NCI-H2081 (cell line): Measurements from ENCODE around the gene OR11H6.
"Not testable (repeated sequence)": the region's sequence is repeated elsewhere in the genome, so short reads cannot be mapped to it uniquely, and the experiment has no call there.

Experiments
- DNase-seq, 2 experiments: peaks; one replicate each; lab custom pipeline; 2025; lab: John Stamatoyannopoulos, UW

OR11H6 gene

DNA sequence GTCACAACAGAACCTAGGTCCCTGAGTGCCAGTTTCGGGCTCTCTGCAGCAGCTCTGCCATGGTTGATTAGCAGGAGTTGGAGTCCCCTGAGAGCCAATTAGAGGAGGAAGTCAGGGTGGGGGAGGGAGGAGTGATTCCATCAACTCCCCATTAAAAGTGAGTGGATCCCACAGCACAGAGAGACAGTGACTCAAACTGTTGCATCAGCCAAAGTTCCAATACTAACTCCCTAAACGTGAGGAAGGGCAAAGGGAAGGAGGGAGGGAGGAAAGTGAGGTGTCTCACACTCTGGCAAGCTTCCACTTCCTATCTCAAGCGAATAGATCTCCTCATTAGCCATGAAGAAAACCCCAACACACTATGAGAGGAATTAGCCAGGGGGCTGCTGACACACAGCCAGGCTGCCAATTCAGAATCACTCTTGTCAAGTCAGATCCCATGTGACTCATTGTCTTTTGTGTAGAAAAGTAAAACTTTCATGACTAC is 39.2 kb downstream of the OR11H6 start:
- DNase-seq, result no peak

DNA sequence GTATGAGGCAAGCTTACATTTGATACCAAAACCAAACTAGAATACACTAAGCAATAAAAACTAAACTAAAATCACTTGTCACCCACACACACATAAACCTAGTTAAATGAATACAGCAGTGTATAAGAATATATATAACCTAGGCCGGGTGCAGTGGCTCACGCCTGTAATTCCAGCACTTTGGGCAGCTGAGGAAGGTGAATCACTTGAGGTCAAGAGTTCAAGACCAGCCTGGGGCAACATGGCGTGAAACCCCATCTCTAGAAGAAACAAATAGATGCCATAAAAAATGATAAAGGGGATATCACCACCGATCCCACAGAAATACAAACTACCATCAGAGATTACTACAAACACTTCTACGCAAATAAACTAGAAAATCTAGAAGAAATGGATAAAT is 40.9 kb downstream of the OR11H6 start:
- DNase-seq, result not testable (repeated sequence)

DNA sequence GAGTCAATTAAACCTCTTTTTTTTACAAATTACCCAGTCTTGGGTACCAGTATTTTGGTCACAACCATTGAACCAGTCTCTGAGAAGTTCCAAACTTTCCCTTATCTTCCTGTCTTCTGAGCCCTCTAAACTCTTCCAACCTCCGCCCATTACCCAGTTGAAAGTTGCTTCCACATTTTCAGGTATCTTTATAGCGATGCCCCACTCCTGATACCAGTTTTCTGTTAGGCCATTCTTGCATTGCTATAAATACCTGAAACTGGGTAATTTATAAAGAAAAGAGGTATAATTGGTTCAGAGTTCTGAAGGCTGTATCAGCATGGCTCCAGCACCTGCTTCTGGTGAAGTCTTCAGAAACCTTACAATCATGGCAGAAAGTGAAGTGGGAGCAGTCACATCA is 50.6 kb downstream of the OR11H6 start:
- DNase-seq, result no peak
